GM18519 (cell line): ENCODE results near the gene EFCC1.
A peak's percentile ranks its signal among the peaks of the same experiment; 100 is the strongest.

ENCODE experiments used
- ATAC-seq: cut with Tn5 transposase; IDR thresholded peaks from one replicate; pipeline ENCODE4 v1.9.1; 2021; ENCODE audit warnings: mild to moderate bottlenecking, moderate library complexity; ENCODE audit not compliant: unreplicated experiment, low FRiP score

The EFCC1 gene, protein sequence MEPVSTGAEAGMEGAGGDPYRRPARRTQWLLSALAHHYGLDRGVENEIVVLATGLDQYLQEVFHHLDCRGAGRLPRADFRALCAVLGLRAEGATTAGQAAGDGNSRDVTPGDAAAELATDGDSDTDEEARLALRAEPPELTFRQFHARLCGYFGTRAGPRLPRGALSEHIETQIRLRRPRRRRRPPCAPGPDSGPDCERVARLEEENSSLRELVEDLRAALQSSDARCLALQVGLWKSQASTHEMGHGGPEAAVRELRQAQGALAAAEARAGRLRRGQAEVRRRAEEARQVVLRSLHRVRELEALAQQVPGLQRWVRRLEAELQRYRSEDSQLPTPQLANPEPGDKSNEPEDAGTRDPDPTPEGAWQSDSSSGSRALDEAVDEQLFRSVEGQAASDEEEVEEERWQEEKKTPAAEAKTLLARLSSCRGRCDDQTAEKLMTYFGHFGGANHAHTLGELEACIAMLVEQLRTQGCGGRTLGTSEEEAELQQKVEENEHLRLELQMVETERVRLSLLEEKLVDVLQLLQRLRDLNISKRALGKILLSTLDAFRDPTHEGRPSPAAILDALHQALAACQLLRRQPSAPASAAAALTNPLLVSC

DNA sequence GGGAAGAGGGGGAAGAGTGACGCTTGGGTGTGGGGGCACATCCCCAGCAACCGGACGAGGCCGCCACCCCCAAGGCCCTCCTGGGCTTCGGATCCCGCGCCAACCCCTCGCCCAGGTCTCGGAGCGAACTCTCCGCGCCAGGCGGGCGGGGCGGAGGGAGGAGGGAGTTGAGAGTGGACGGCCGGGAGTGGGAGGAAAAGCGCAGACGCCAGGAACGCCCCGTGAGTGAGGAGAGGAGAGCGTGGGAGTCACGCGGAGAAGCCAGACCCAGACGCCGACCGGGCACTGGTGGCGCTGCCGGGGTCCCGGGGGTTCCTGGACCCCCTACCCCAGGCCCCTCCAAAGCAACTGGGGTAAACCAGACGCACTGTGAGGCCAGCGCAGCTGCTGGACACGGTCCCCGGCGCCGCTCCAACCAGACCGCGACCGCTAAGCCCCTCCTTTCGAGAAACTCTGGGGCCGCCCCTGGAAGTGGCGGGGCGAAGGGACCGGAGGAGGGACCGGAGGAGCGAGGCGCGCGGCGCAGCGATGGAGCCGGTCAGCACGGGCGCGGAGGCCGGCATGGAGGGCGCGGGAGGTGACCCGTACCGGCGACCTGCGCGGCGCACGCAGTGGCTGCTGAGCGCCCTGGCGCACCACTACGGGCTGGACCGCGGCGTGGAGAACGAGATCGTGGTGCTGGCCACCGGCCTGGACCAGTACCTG lies at the start of gene EFCC1:
EFCC1 (plus strand) TSS at position 204 of the 705 bp plus-strand sequence; CDS start at position 529, 325 bp downstream.
- no peak for ATAC-seq

DNA sequence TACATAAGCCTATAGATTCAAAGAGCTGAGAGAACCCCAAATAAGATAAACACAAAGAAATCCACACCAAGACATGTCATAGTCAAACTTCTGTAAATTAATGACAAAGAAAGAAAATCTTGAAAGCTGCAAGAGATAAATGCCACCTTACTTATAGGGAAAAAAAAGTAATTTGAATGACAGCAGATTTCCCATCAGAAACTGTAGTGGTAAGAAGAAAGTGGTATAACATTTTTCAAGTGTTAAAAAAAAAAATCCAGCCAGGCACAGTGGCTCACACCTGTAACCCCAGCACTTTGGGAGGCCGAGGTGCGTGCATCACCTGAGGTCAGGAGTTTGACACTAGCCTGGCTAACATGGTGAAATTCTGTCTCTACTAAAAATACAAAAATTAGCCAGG lies 44.7 kb upstream of the EFCC1 start:
- ATAC-seq: no peak

DNA sequence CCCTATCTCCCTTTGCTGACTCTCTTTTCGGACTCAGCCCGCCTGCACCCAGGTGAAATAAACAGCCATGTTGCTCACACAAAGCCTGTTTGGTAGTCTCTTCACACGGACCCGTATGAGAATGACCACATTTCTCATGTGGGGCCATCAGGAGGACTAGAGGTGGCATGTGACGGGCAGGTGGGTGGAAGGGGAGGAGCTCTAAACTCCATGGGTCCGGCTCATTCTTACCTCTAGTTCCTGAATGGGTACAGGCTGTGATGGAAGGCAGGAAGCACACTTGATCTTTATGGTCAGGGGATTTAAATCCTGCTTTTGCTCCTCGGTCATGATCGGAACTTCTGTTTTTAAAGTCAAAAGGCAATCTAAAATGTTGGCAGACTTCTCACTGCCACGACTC lies 35.8 kb upstream of the EFCC1 start:
- no peak for ATAC-seq

DNA sequence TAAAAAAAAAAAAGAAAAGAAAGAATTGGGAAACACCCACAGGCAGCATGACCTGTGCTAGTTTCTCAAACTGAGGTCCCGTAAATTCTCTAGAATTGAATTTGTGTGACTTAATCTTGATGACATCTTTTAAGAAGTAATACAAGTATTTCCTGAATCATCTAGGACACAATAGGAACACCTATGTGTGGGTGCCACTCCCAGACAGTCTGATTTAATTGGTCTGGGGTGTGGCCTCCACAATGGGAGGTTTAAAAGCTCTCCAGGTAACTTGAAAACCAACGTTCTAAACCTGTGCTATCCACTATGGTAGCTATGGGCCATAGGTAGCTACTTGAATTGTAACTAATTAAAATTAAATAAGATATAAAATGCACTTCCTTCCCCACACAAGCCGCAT lies 35.3 kb upstream of the EFCC1 start:
- no peak for ATAC-seq

DNA sequence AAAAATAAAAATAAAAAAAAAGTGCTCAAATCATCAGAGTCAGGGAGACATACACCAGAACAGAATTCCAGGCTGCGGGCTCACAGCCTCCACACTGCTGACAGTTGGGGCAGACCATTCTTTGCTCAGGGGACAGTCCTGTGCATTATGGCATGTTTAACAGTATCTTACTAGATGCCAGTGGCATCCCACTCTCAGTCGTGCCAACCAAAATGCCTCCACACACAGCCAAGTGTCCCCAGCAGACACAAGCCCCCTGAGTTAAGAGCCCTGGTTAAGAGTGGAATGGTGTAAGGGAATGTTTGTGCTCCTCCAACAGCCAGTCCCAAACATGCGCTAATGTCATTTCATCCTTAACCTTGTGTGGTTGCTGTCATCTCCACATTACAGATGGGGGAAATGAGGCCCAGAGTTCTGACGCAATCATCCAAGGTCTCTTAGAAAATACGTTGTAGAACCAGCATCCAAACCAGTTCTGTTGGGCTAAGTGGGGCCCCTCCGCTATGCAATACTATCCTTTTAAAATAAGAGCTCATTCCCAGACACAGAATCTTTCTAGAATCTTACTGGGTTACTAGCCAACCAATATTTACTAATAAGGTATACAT lies 33.3 kb upstream of the EFCC1 start:
- no peak for ATAC-seq

DNA sequence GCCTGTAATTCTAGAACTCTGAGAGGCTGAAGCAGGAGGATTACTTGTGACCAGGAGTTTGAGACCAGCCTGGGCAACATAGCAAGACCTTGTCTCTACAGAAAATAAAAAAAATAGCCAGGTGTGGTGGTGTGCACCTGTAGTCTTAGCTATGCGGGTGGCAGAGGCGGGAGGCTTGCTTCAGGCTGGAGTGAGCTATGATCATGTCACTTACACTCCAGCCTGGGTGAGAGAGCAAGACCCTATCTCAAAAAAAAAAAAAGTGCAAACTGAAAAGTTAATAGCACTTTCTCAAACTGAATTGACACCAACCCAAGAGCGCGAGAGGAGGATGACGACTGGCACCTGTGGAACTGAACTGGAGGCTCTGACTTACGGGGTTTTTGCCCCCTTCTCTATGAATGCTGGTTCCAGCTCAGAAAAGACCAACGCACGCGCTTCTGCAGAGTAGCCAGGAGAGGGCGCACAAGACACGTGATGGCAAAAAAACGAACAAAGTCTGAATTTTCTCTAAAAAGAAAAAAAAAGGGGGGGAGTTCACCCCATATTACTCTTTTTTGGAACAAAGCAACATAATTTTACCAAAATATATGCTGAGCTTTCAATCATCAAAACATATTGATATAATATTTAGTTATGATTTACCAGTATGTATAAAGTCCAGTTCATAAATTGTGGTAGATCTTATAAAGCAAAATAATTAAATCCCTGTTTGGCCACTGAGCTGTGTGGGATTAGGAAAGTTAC lies 30.9 kb upstream of the EFCC1 start:
- ATAC-seq: no peak

DNA sequence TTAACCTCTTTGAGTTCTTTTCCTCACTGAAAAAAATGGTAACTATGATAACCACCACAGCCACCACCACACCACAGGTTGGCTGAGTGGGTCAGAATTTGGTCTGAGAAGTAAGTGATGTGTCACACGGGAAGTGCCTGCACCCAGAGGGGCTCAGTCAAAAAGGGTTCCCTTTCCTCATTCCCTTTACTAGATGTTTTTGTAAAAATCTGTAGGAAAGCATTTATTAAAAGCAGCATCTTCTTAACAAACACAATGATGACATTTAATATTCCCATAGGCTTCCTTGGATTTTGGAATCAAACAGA lies 30.4 kb upstream of the EFCC1 start:
- no peak for ATAC-seq

DNA sequence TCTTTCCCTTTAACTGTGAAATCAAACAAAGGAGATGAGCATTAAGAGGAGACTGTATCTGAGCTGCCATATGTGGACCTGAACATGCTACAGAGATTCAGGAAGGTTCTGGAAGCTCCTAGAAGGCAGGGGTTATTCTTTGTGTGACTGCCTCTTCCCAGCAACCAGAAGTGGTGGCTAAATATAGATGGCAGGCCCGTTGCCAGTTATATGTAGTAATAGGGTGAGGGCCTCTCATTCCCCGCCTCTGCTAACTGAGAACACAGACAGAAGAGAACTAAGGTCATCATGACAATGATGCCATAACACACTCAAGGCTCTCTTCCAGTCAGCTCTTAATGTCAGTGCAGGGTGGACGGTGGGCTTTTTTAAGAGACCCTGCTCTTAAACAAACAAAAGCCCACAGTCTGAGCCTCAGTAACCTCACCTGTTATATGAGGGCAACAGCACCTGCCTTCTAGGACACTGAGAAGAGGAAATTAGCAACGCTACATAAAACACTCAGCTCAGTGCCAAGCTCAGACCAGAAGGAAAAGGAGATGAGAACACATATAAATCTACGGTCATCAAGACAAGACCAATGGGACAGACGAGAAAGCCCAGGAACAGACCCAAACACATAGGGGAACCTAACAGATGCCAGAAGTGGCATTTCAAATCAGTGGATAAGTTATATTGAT lies 29.5 kb upstream of the EFCC1 start:
- ATAC-seq: no peak

DNA sequence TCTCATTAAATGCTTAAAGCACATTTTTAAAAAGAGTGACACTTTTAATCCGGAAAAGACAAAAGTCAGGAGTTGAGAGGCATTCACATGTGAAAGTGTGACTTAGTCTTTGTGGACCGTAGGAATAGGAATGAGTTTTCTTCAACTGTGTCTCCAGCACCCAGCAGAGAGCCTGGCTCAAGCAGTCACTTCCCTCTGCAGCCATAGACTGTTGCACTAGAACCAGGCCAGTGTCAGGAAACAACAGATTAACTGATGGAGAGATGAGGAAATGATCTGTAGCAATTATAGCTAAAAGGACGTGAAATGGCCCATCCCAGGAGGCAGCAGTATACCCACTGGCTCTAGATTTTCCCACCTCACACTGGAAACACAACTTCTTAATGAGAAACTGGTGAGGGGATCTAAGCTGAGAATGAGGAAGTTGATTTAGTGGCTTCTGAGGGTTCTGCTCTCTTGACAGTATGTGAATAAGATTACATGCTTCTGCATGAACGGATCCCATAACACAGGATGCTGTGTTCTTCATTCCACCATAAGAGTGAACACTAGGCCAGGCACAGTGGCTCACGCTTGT lies 27.0 kb upstream of the EFCC1 start:
- ATAC-seq: no peak

DNA sequence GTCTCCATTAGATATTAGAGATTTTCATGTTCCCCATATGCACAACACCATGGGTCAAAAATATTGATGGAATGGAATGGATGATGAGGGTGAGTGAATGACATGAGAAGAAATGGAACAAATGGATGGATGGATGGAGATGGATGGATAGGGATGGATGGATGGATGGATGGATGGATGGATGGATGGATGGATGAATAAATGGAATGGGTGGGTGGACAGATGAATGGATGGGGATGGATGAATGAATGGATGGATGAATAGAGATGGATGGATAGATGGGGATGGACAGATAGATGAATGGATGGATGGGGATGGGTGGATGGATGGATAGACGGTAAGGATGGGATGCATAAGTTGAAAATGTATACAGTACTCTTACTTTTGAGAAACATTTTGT lies 25.8 kb upstream of the EFCC1 start:
- no peak for ATAC-seq

DNA sequence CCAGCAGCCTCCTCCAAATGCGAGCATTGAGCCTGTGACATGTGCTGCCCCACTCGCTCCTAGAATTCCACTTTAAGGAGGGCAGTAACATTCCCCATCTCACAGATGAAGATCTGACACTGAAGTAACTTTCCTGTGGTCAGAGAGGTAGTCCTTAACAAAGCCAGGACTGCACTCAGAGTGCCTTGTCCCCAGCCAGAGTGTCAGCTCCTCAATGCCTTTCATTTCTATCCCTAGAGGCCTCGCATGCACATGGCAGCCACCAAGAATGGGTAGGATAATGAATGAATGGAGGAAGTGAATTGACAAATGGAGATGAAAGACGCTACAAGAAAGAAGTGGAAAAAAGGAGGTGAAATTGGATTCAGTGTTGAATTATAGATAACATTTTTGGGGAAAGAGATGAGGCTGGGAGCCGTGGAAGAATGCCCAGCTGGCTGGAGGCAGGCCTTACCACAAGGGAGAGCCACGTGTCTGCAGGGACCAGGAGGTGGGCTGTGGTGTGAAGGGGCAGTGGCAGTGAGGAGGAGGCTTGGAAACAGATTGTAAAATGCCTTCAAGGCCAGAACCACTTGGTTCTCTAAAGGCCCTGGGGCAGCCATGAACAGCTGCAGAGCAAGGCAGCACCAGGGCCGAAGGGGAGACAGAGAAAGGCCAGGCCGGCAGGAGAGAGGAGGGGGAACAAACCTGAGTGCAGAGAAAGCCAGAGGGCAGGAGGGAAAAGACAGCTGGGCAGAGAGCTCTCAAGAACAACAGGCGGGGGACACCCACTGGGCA lies 17.6 kb upstream of the EFCC1 start:
- no peak for ATAC-seq

DNA sequence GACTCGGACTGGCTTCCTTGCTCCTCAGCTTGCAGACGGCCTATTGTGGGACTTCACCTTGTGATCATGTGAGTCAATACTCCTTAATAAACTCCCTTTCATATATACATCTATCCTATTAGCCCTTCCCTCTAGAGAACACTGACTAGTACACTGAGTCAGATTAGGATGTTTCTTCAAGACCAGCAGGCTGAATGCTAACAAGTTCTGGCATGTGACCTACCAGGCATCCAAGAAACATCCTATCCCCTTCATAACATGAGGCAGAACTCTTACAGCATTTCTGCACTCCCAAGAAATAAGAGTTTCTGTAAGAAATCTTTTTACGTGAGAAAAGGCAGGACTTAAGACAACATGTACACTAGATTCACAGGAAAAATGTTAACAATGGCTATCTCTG lies 16.5 kb upstream of the EFCC1 start:
- ATAC-seq: no peak

DNA sequence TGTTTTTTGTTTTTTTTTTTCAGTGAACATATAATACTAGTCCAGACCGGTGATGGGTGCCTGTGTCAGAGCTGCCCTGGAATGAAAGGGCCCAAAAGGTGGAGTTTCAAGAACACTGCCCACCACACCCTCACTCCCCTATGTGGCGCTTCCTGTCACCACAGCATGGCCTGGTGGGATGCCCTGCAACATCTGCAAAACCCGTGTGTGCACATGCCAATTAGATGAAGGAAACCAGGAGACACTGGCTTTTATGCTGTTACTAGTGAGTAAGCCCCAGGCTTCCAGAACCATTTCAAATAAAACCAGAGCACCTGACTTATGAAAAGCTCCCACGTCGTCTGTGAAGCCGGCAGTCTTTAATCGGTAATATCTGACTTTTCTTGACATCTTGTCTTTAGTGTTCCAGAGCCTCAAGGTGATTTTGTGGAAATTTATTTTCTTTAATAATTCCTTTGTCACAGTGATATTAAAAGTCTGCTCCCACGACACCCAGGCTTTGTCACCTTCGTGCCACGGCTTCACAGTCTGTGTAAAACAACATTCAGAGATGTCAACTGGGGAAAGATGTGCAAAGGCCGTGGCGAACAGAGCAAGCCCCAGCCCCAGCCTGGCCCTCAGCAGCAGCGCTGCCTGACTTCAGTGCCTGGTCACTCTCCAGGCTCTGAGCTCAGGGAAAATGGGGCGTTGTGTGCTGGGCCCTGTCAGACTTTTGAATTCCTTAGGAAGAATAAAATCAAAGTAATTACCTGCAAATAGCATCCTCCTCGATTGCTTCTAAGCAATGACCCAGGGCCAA lies 13.6 kb upstream of the EFCC1 start:
- ATAC-seq: no peak

DNA sequence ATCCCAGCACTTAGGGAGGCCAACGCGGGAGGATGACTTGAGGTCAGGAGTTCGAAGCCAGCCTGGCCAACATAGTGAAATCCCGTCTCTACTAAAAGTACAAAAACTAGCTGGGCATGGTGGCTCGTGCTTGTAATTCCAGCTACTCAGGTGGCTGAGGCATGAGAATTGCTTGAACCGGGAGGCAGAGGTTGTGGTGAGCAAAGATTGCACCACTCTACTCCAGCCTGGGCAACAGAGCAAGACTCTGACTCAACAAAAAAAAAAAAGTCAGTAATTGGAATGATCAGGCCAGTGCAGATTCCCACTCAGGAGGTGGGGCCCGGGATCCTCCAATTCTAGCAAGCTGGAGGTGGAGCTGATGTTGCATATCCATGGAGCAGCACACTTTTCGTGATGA lies 12.8 kb upstream of the EFCC1 start:
- no peak for ATAC-seq

DNA sequence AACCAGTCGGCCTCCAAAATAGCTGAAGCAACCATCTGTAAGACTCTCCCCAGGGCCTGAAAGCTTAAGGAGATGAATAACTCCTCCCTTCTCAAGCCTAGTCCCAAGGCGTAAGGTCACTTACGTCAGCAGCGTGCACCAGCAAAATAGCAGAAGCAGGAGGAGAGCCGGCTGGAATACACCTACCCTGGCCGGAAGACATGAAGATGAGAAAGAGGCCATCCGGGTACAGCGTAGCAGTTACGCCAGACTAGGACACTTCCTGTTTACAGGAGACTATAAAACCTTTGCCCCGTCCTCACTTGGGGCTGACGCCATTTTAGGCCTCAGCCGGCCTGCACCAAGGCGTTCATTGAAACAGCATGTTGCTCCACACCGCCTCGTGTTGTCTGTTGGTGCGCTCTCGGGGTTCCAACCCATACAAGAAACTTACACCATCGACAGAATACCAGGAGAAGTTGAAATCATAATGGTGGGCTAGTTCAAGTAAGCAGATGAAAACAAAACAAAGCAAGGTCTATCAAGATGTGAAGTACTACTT lies 9.7 kb upstream of the EFCC1 start:
- no peak for ATAC-seq

DNA sequence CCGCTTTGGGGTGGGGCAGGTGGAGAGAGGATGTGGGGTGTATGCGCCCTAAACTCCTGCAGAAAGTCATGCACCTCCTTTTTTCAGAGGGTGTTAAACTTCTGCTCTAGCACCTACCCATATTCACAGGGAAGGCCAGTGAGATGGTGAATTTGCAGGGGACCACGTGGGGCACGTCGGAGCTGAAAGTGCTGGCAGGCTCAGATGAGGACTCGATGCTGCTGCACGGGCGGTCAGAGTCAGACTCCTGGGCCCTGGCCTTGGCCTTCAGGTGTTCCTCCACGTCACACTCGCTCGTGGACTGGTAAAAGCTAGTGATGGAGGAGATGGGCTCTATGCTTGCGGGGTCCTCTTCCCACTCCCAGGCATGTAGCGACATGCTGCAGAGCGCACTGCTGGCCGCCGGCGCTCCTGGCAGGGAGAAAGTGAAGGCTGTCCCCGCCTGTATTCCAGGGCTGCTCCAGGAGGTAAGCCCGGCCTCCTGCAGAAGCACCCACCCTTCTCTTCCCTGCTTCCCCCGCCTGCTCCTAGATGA lies 8.1 kb upstream of the EFCC1 start:
- ATAC-seq: no peak

DNA sequence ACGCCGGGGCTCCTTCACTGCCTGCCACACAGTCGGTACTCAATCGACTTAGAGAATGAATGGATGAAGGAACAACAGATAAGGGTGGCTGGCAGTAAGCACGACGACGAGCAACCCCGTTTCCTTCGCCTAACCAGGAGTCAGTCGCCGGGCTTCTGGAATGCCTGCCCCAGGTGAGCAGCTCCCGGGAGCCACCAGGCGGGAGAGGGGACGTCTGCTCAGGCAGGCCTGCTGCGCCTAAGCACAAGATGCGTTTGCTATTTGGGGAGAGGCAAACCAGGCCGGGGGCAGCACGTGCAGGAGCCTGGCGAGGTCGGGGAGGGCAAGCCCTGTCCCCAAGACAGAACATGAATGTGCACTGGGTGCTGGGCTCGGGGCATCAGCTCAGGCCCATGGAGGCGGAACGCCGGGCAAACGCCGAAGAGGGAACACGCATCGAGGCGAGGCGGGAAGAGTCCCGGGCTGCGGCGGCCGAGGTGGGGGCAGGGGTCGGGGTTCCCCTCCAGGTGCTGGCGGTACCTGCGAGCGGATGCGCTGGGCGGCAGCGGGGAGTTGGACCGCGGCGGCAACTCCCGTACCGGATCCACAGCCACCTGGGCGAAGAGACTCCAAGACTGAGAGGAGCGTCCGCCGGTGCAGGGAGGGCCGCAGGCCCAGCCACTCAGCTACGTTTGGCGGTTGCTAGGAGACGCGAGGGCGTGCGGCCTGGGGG lies 7.5 kb upstream of the EFCC1 start, which contains the start of gene CFAP92:
CFAP92 (minus strand) TSS at position 616 of the 712 bp plus-strand sequence. CDS start 772 bp downstream, outside the sequence.
- peak; percentile 62 for ATAC-seq
